SK-N-SH (cell line): ENCODE measurements around the gene MRPS5. TPM values are rescaled to one million over a fixed set of nuclear protein-coding genes. Genes with fewer than 3 reads are reported as not detected.

Experiments used
- CTCF ChIA-PET: fragments of 300-600, 350-600 bp; formaldehyde crosslinking; extraction: SDS; loops from one replicate; lab custom pipeline; 2021; lab: Yijun Ruan, JAX
- POLR2A ChIA-PET: fragments of 350-600 bp; sonication (Branson Sonifier 250); formaldehyde crosslinking; extraction: SDS; loops from one replicate; lab custom pipeline; 2020; ENCODE audit warnings: antibody characterized with exemption, inconsistent platforms; lab: Yijun Ruan, JAX
- DNase-seq: peaks from one replicate; pipeline ENCODE4 v3.0.0; 2012
- H2AFZ ChIP-seq: fragments of 200-600 bp; sonication (generic); 2 replicates; pipeline ENCODE4 v1.8.1; 2016; ENCODE audit warnings: antibody characterized with exemption, mild to moderate bottlenecking, low read depth
- H3F3A ChIP-seq: fragments of 200-600 bp; sonication (generic); replicated peaks from 2 replicates; pipeline ENCODE3; 2016; ENCODE audit warnings: antibody characterized with exemption, mild to moderate bottlenecking; ENCODE audit not compliant: insufficient read depth
- H3K27ac ChIP-seq, 2 experiments: fragments of 200-500 bp in 1 of 2; fragments of 200-600 bp in 1 of 2; sonication (Bioruptor generic) in 1 of 2; sonication (generic), shearing (Covaris generic) in 1 of 2; 2 replicates each; pipeline versions ENCODE4 v1.5.1 to v1.6.1; 2014 to 2016; ENCODE audit warnings: low read depth in 2 of 2, inconsistent platforms in 1 of 2, low read length in 1 of 2, mild to moderate bottlenecking in 1 of 2, mixed read lengths in 1 of 2
- H3K27me3 ChIP-seq: fragments of 200-600 bp; sonication (generic), shearing (Covaris generic); 2 replicates; pipeline ENCODE4 v1.6.1; 2016; ENCODE audit warnings: mixed run types; ENCODE audit not compliant: insufficient read depth
- H3K36me3 ChIP-seq, 2 experiments: fragments of 200-500 bp in 1 of 2; fragments of 200-600 bp in 1 of 2; sonication (Bioruptor generic) in 1 of 2; sonication (generic) in 1 of 2; replicated peaks in 1 of 2; 2 replicates each; pipeline versions ENCODE3 to v1.5.1; 2014 to 2016; ENCODE audit warnings: low read length in 1 of 2, mild to moderate bottlenecking in 1 of 2; ENCODE audit not compliant: insufficient read depth in 2 of 2, control insufficient read depth in 1 of 2
- H3K4me1 ChIP-seq, 2 experiments: fragments of 200-500 bp in 1 of 2; fragments of 200-600 bp in 1 of 2; sonication (Bioruptor generic) in 1 of 2; sonication (generic), shearing (Covaris generic) in 1 of 2; 2 replicates each; pipeline versions ENCODE4 v1.5.1 to v1.6.1; 2014 to 2016; ENCODE audit warnings: low read depth in 1 of 2, low read length in 1 of 2, mixed run types in 1 of 2; ENCODE audit not compliant: insufficient read depth in 2 of 2, control insufficient read depth in 1 of 2
- H3K4me2 ChIP-seq: fragments of 200-600 bp; sonication (generic), shearing (Covaris generic); 2 replicates; pipeline ENCODE4 v1.6.1; 2017; ENCODE audit warnings: mixed run types
- H3K4me3 ChIP-seq, 2 experiments: fragments of 200-500 bp in 1 of 2; fragments of 200-600 bp in 1 of 2; sonication (Bioruptor generic) in 1 of 2; sonication (generic), shearing (Covaris generic) in 1 of 2; 2 replicates each; pipeline versions ENCODE4 v1.5.1 to v1.8.1; 2014 to 2016; ENCODE audit warnings: low read depth in 2 of 2, inconsistent platforms in 1 of 2, low read length in 1 of 2, mild to moderate bottlenecking in 1 of 2, mixed read lengths in 1 of 2, moderate library complexity in 1 of 2
- H3K79me2 ChIP-seq: fragments of 200-600 bp; sonication (generic); 2 replicates; pipeline ENCODE4 v1.8.1; 2017; ENCODE audit warnings: mild to moderate bottlenecking; ENCODE audit not compliant: insufficient read depth
- H3K9ac ChIP-seq: fragments of 200-600 bp; sonication (generic); 2 replicates; pipeline ENCODE4 v1.6.1; 2017; ENCODE audit warnings: mixed run types
- H3K9me2 ChIP-seq: fragments of 200-600 bp; sonication (generic); 2 replicates; pipeline ENCODE4 v1.6.1; 2017; ENCODE audit warnings: mixed run types
- H3K9me3 ChIP-seq: fragments of 200-600 bp; sonication (generic); 2 replicates; pipeline ENCODE4 v1.6.1; 2017; ENCODE audit warnings: mixed run types, mild to moderate bottlenecking, moderate library complexity
- H4K20me1 ChIP-seq: fragments of 200-600 bp; sonication (generic); 2 replicates; pipeline ENCODE4 v1.6.1; 2017; ENCODE audit warnings: mild to moderate bottlenecking, mixed run types; ENCODE audit not compliant: insufficient read depth
- CTCF ChIP-seq: fragments of 200-600 bp; sonication (generic); IDR thresholded peaks from 2 replicates; pipeline ENCODE4 v1.6.1; 2017; ENCODE audit warnings: antibody characterized with exemption, mild to moderate bottlenecking, moderate library complexity
- EP300 ChIP-seq, 2 experiments: IDR thresholded peaks; 2 replicates each; pipeline versions ENCODE4 v1.4.0 to v1.6.1; 2012; ENCODE audit warnings: borderline replicate concordance in 1 of 2, low read depth in 1 of 2, low read length in 1 of 2
- FOSL2 ChIP-seq: IDR thresholded peaks from 2 replicates; pipeline ENCODE4 v1.4.0; 2012; ENCODE audit warnings: low read depth, mild to moderate bottlenecking, moderate library complexity, borderline replicate concordance
- FOXJ3 ChIP-seq: sonication (generic); formaldehyde crosslinking; IDR thresholded peaks from 2 replicates; pipeline ENCODE4 v1.5.1; 2020; ENCODE audit warnings: mild to moderate bottlenecking, missing genetic modification reagents
- JUND ChIP-seq: IDR thresholded peaks from 2 replicates; pipeline ENCODE4 v1.4.0; 2012
- MAX ChIP-seq: IDR thresholded peaks from 2 replicates; pipeline ENCODE4 v1.4.0; 2012; ENCODE audit warnings: low read depth
- PBX3 ChIP-seq: IDR thresholded peaks from 2 replicates; pipeline ENCODE4; 2012
- RAD21 ChIP-seq: IDR thresholded peaks from 2 replicates; pipeline ENCODE4 v1.6.1; 2012; ENCODE audit warnings: mild to moderate bottlenecking, low read length
- RFX5 ChIP-seq: IDR thresholded peaks from 2 replicates; pipeline ENCODE4 v1.6.1; 2012; ENCODE audit warnings: mild to moderate bottlenecking, improper control_type of control experiment, low read length
- SIN3A ChIP-seq: IDR thresholded peaks from 2 replicates; pipeline ENCODE4 v1.6.1; 2012; ENCODE audit warnings: low read depth, mild to moderate bottlenecking, low read length, moderate library complexity, borderline replicate concordance
- TAF1 ChIP-seq: IDR thresholded peaks from 2 replicates; pipeline ENCODE4 v1.6.1; 2012; ENCODE audit warnings: low read depth, mild to moderate bottlenecking, low read length, moderate library complexity, borderline replicate concordance
- TCF12 ChIP-seq: IDR thresholded peaks from 2 replicates; pipeline ENCODE4 v1.4.0; 2012
- TEAD4 ChIP-seq: IDR thresholded peaks from 2 replicates; pipeline ENCODE4 v1.4.0; 2012; ENCODE audit warnings: mild to moderate bottlenecking, borderline replicate concordance; ENCODE audit not compliant: insufficient read depth
- USF1 ChIP-seq: IDR thresholded peaks from 2 replicates; pipeline ENCODE4 v1.4.0; 2012; ENCODE audit warnings: low read depth, borderline replicate concordance
- USF2 ChIP-seq: fragments of 150-350 bp; IDR thresholded peaks from 2 replicates; pipeline ENCODE4 v1.6.1; 2017; ENCODE audit warnings: antibody characterized with exemption, low read length, low read depth, borderline replicate concordance
- WGBS: methylation state at CpG from one replicate; pipeline ENCODE4 v1.1.6; 2017; ENCODE audit warnings: low lambda C conversion rate; 5-methylcytosine and 5-hydroxymethylcytosine counted together
- polyA plus RNA-seq, 3 experiments: library from polyadenylated mRNA; depleted of rRNA; stranded (reverse); fragments of >200 nt; gene quantifications; 2 replicates each; pipeline ENCODE4 v1.2.3, GENCODE V29; 2012

Gene MRPS5
- polyA plus RNA-seq, 1 of the 3 experiments (the other 2 are of a cell fraction), result 32.8 TPM

GRCh38 chr2:95055262-95055661, 66.3 kb downstream of the MRPS5 start:
- Histone ChIP-seq H3K36me3 (no peaks in the 10 kb centered on the region), H3K9ac (no peak overlapping the region), H3K4me1 (no peaks in the 10 kb centered on the region), H4K20me1 (no peaks in the 10 kb centered on the region), H3K4me2 (no peak overlapping the region), H3K9me3 (no peaks in the 10 kb centered on the region), H3K27ac (no peak overlapping the region), H3K9me2 (no peaks in the 10 kb centered on the region), H3K79me2 (no peaks in the 10 kb centered on the region), H3K27me3 (peaks cover 52% of the 10 kb centered on the region), H2AFZ (no peak overlapping the region), H3F3A (no peaks in the 10 kb centered on the region), H3K4me3 (no peak overlapping the region)
- CTCF ChIA-PET, result interaction anchor here (1.2 kb wide), 1 partner anchor 18 kb away, joined by 3 read pairs; no protein-coding TSS in a partner anchor
- DNase-seq, result no peak
- TF ChIP-seq SIN3A, result no peak
- TF ChIP-seq TCF12, result no peak
- TF ChIP-seq FOXJ3 (CRISPR knock-in tag), result no peak
- TF ChIP-seq USF1, result no peak
- TF ChIP-seq EP300 (IDR thresholded peaks at IDR 0.05; ENCODE audit: borderline replicate concordance in 1 of 2, low read depth in 1 of 2, low read length in 1 of 2), result no peak
- POLR2A ChIA-PET, result no interaction called here
- WGBS, result 5% methylated on average over 3 of the region's 3 CpGs

- Histone ChIP-seq H3K36me3 (no peaks in the 10 kb centered on the region), H3K9me2 (no peaks in the 10 kb centered on the region), H3K4me3 (no peak overlapping the region), H3F3A (no peaks in the 10 kb centered on the region), H4K20me1 (no peaks in the 10 kb centered on the region), H3K79me2 (no peaks in the 10 kb centered on the region), H2AFZ (no peak overlapping the region)
- under 1% methylated on average over 5 of the region's 5 CpGs for WGBS
- POLR2A ChIA-PET, result no interaction called here
- no peak for TF ChIP-seq RFX5
- TF ChIP-seq RAD21, result no peak
- TF ChIP-seq TCF12, result no peak
- no peak for TF ChIP-seq JUND
- TF ChIP-seq MAX, result no peak
- TF ChIP-seq FOXJ3 (CRISPR knock-in tag), result no peak
- no peak for TF ChIP-seq FOSL2
- TF ChIP-seq USF2, result no peak
- no peak for TF ChIP-seq PBX3
- no peak for TF ChIP-seq TAF1
- TF ChIP-seq TEAD4, result no peak
- no peak for TF ChIP-seq CTCF
- TF ChIP-seq, all 33 proteins: peak for 0
- Histone ChIP-seq H3K4me1 (no peaks in the 10 kb centered on the region), H3K9ac (no peak overlapping the region), H3K27ac (no peak overlapping the region), H3K9me3 (no peaks in the 10 kb centered on the region), H3K27me3 (peaks cover 50% of the 10 kb centered on the region), H3K4me2 (no peak overlapping the region)
- CTCF ChIA-PET, result interaction anchor here (1.2 to 2.4 kb wide), 5 partner anchors 19 to 97 kb away, joined by 3 to 10 read pairs (median 5); no protein-coding TSS in a partner anchor
- DNase-seq, result no peak
These were observed 67.6 kb downstream of the MRPS5 start for GRCh38 chr2:95054016-95054415.
